NCI-H2196 (cell line): Measurements from ENCODE around the gene EPB41L4A.

Source experiments
- DNase-seq: peaks from one replicate; lab custom pipeline; 2025; ENCODE audit not compliant: unreplicated experiment; lab: John Stamatoyannopoulos, UW

The EPB41L4A gene

DNA sequence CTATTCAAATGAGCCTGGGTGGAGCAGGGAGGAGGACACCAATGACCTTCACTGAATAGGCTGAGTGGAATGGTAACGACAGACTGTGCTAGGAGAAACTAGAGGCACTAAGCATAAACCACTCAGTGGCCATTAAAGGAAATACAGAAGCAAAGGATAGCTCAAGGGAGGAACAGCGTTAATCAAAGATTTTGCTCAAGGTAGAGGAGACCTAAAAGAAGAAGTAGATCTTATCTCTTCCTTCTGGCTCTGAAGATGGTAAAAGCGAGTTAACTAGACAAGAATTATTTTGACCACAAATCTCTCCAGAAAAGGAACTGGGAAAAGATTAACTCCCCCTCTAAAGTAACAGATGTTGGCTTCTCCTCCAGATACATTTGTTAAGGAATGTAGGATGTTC is 299.6 kb downstream of the EPB41L4A start:
- no peak for DNase-seq

DNA sequence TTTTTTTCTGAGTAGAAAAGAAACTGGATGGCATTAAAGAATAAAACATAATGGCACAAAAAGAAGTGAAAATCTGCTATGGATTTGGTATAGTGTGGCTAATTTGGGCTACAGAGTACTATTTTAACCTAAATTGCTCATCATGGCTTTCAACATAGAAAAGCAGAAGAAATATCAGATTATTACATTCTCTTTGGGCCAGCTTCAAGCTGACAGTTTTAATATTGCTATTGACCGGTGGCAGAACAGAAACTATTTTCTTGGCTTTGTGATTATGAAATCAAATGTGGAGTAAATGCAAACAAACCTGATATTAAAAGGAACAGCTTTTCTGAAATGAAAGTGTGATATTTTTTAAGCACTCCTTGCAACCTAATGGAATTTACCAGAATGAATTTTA is 301.5 kb downstream of the EPB41L4A start:
- no peak for DNase-seq

DNA sequence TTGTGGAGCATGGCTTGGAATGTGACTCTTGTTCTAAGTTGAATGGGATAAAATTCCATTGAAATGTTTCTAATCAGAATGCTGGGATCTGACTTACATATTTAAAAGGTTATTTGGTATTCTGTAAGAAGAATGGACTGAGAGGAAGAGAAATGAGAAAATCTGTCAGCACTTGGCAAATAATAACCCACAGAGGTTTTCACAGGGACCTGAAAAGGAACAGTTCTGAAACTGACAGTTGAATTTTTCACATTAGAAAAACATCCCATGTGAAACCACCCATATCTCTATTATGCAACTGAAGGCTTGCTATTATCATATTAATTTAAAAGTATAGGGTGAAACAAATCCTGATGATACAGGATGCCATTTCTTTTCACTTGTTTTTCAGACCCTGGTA is 302.7 kb downstream of the EPB41L4A start:
- no peak for DNase-seq

DNA sequence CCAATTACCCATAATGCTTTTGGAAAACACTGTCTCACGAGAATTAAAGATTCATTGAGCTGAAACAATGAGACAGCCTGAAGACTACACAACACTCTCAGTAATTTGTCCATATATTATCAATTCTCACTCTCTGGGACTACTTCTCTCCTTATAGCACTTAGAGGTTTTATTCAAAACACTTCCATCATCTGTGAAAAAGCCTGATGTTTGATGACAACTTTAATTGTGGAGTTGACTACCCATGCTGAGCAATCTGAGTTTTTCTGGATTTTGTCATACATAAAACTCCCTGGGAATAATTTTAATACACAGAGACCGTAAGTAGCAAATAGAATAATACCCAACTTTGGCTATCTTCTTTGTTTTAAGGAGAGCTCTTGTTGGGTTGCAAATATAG is 305.5 kb downstream of the EPB41L4A start:
- no peak for DNase-seq
